Measurements from ENCODE around the gene YAP1.

DNA sequence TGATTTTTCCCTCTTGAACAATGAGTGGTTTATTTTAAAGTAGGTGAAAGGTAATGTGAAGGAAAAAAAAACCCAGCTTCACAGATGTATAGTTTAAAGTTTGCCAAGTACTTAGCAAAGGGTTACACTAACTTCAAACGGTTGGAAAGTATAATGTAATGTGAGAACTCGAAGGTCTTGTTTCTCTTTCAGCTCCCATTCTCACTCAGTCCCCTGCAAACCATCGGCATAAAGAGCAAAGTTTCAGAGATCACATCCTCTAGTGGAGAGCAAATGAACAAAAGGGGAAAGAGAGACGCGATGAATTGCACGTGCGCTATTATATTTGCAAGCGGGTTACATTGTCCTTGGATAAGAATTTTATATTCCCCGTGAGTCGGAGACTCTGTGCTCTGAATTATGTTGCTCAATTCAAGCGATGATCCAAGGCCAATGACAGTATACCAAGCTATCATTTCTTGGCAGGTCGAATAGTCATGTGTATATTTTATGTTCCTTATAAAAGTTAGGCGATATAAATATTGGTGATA is 169.5 kb downstream of the YAP1 start:
- TF ChIP-seq CTCF (conservative IDR thresholded peaks at IDR 0.05) (peak; percentile 68), ZFX (IDR thresholded peaks at IDR 0.05) (no peak)

Measured in C4-2B (cell line).